HG03354 (cell line): Measurements from ENCODE around the gene CMTM1.
"Not testable (repeated sequence)": the region's sequence is repeated elsewhere in the genome, so short reads cannot be mapped to it uniquely, and the experiment has no call there.

Source experiments
- ATAC-seq: cut with Tn5 transposase; IDR thresholded peaks from one replicate; pipeline ENCODE4 v1.9.1; 2021; ENCODE audit warnings: mild to moderate bottlenecking; ENCODE audit not compliant: unreplicated experiment, poor library complexity, severe bottlenecking

CMTM1 gene

GRCh38 chr16:66560107-66560506 lies 6.1 kb upstream of the CMTM1 start:
- ATAC-seq, result no peak

GRCh38 chr16:66561381-66562080 lies 4.7 kb upstream of the CMTM1 start:
- ATAC-seq, result no peak

- no peak for ATAC-seq
These were observed 3.8 kb upstream of the CMTM1 start for GRCh38 chr16:66562409-66562808.

DNA sequence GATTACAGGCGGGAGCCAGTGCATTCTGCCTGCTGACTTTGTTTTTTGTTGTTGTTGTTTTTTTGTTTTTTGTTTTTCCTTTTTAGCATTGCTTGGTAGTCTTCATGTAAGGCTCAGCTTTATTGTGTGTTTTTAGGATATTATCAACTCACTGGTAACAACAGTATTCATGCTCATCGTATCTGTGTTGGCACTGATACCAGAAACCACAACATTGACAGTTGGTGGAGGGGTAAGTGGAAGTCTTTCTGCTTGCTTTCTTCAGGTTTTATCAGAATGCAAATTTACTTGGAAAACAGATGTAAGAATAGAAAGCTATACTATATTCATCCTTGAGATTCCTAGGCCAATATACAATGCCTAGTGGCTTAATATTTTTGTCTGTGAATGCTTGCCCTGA lies 3.3 kb upstream of the CMTM1 start:
- ATAC-seq, result no peak

GRCh38 chr16:66563574-66564334 lies 2.5 kb upstream of the CMTM1 start:
- no peak for ATAC-seq

DNA sequence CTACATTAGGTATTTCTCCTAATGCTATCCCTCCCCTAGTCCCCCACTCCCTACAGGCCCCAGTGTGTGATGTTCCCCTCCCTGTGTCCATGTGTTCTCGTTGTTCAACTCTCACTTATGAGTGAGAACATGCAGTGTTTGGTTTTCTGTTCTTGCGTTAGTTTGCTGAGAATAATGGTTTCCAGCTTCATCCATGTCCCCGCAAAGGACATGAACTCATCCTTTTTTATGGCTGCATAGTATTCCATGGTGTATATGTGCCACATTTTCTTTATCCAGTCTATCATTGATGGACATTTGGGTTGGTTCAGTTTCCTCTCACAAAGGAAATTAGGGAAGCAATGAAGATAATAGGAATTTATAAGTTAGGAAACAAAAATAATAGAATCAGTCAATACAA lies 1.0 kb downstream of the CMTM1 start:
- ATAC-seq, result not testable (repeated sequence)

GRCh38 chr16:66568355-66568754 lies 2.1 kb downstream of the CMTM1 start:
- ATAC-seq, result no peak

DNA sequence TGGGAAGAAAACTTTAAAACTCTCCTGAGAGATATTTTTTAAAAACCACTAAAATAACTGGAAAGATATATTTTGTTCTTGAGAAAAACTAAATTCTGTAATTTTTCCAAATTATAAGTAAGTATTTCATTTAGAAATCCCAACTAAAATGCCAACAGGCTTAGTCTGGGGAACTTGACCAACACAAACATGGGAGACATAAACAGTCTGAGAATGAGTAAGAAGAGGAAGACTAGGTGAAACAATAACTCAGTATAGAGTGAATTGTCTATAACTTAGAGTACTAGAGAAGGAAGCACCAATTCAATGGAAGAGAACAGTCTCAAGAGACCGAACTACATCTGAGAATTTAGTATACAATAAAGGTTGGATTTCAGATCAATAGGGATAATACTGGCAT lies 2.9 kb downstream of the CMTM1 start:
- no peak for ATAC-seq

GRCh38 chr16:66569827-66570405 lies 3.7 kb downstream of the CMTM1 start:
- no peak for ATAC-seq

DNA sequence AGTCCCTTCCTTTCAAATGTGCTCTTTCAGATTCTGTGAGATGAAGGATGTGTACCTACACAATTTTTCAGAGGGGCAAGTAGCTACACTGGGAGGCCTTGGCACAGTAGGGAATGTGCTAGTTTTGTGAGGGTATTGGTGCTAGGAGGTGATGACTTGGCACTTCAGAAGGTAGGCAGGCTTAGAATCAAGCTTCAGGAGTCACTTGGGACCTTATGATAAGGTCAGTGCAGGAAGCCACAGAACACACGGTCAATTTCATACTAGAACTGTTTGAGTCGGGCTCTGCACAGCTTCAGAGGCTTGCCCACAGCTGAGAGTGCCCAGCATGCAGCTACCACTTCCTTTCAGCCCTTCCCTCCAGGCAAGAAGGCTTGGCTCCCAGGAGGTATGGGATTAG lies 6.1 kb downstream of the CMTM1 start:
- ATAC-seq, result no peak

GRCh38 chr16:66574081-66574480 lies 7.8 kb downstream of the CMTM1 start:
- no peak for ATAC-seq

DNA sequence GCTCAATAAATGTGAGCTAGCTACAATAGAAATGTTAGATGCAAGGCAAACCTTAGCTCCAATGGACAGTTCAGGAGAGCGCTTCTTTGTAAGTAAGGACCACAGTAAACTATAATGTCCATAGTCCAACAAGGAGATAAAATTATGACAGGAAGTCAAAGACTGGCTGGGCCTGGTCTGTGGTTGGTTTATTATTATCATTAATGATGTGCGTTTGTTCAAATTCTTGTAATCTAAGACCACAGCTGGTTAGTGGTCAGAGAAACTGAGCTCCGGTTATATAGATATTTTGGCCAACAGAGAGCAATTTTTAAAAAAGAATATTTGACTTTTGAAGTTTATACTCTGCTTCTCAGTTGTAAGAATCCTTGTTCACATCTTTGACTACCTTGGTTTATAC lies 8.3 kb downstream of the CMTM1 start:
- no peak for ATAC-seq

DNA sequence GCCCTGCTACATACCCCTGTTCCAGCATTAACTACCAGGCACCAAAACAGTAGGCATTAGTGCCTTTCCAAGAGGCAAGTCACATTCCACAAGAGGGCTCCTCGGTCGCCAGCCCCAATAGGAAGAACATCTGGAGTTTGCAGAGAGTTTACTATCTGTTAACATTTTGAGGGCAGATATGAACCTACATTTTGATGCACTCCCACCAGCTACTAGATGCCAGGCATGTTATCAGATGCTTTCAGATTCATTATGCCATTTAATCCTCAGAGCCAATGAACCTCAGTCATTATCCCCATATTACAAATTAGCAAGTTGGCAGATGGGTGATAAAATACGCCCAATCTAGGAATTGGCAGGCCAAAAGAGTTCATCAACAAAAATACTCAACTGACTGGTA lies 8.8 kb downstream of the CMTM1 start:
- ATAC-seq, result no peak

- no peak for ATAC-seq
These were observed 10.1 kb downstream of the CMTM1 start for GRCh38 chr16:66576296-66576695.

DNA sequence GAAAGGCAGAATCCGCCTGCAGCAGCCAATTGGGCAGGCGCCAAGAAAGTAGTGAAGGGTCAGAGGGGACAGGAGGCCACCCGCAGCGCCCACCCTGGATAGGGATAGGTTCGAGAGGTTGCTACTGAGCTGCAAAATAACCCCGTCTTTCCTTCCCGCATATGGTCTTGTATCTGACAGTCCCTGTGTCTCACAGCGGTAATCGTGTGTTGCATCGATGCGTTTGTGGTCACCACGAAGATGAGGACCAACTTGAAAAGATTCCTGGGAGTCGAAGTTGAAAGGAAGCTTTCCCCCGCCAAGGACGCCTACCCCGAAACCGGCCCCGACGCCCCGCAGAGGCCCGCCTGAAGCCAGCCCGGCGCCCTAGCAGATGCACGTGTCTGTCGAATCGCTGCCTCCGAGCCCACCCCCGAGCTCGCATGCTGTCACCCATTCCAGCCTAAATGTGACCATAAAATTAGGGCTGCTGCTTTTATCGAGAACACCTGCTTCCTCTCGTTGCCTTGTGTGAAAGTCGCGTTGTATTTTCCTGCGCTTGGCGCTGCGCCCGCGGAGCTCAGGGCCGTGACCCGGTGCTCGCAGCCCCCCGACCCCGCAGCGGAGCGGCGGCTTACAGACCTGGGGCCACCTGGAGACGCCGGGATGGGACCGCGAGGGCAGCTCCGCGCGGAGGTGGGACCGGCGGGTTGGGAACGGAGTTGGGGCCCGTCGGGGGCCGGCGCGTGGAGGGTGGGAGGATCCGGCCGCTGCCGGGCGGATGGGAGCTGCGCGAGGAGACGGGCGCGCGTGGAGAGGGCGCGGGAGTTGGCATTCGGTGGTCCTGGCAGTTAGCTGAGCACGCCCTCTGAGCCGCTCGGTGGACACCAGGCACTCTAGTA lies 12.7 kb downstream of the CMTM1 start, which contains the start of gene CMTM2:
Gene CMTM2 (plus strand): TSS at position 813 of the 881 bp plus-strand sequence. CDS start 145 bp downstream, outside the sequence.
- ATAC-seq, result no peak

- no peak for ATAC-seq
These were observed 14.5 kb downstream of the CMTM1 start for GRCh38 chr16:66580605-66581209.

DNA sequence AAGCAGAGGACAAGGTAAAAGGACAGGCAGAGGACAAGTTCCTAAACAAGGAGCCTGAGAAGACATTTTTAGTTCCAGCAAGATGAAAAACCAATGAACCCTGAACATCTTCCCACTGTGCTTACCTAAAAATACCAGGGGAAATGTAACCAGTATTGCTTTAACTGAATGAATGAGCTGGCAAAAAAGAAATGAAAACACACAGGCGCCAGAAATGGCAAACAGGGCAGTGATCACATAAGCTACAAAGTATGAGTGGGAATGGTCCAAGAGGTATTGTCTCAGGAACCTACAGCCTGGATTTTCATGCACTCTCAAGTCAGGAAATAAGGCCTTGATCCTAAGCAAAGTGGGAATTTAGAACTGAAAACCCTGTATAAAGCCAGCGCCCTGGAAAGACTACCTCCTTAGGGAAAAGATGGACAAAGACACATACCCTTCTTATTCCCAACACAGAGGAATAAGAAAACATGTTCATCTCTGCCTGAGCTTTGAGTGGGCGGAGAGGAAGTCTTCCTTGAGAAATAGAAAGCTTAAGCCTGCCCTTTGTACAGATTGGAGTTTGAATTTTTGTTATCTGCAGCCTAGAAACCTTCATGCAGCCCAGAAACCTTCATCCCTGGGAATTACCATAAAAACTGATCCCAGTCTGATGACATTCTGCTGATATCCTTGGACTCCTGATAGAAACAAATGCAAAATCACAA lies 15.2 kb downstream of the CMTM1 start:
- no peak for ATAC-seq

- no peak for ATAC-seq
These were observed 19.4 kb downstream of the CMTM1 start for GRCh38 chr16:66585481-66586239.
